SHP77 treated with DMSO at 0.1 percent for 48 hours (cell line): Measurements from ENCODE around the gene ACTN4.

Experiments used
- DNase-seq: peaks from one replicate; lab custom pipeline; 2025; lab: John Stamatoyannopoulos, UW

The ACTN4 gene

GRCh38 chr19:38678217-38678890 lies 30.9 kb downstream of the ACTN4 start:
- DNase-seq = no peak

GRCh38 chr19:38678891-38679494 lies 31.5 kb downstream of the ACTN4 start:
- no peak for DNase-seq

- DNase-seq = no peak
Observed at GRCh38 chr19:38679839-38680238, 32.4 kb downstream of the ACTN4 start.

GRCh38 chr19:38682195-38682867 lies 34.9 kb downstream of the ACTN4 start:
- DNase-seq = no peak

GRCh38 chr19:38682872-38683392 lies 35.5 kb downstream of the ACTN4 start:
- no peak for DNase-seq

GRCh38 chr19:38683393-38684077 lies 36.1 kb downstream of the ACTN4 start:
- peak; percentile 69 for DNase-seq

- peak; percentile 87 for DNase-seq
Observed at GRCh38 chr19:38684078-38684861, 36.8 kb downstream of the ACTN4 start.

- no peak for DNase-seq
Observed at GRCh38 chr19:38684862-38685665, 37.6 kb downstream of the ACTN4 start.

- peak; percentile 33 for DNase-seq
Observed at GRCh38 chr19:38685666-38686529, 38.4 kb downstream of the ACTN4 start.

- no peak for DNase-seq
Observed at GRCh38 chr19:38686530-38686888, 39.1 kb downstream of the ACTN4 start.

GRCh38 chr19:38687837-38688378 lies 40.5 kb downstream of the ACTN4 start:
- no peak for DNase-seq

- DNase-seq = no peak
Observed at GRCh38 chr19:38690146-38690545, 42.7 kb downstream of the ACTN4 start.

- no peak for DNase-seq
Observed at GRCh38 chr19:38690832-38691231, 43.4 kb downstream of the ACTN4 start.

- no peak for DNase-seq
Observed at GRCh38 chr19:38691938-38692457, 44.5 kb downstream of the ACTN4 start.

- DNase-seq = no peak
Observed at GRCh38 chr19:38692458-38693379, 45.3 kb downstream of the ACTN4 start.

- DNase-seq = no peak
Observed at GRCh38 chr19:38693380-38694223, 46.2 kb downstream of the ACTN4 start.

- DNase-seq = no peak
Observed at GRCh38 chr19:38695317-38695683, 47.9 kb downstream of the ACTN4 start.
